Thoracic aorta (tissue), 2 donors: Measurements from ENCODE around the gene OR8B3. TPM values are rescaled to one million over a fixed set of nuclear protein-coding genes. Genes with fewer than 3 reads are reported as not detected.
A peak's percentile ranks its signal among the peaks of the same experiment; 100 is the strongest.
"Not testable (repeated sequence)": the region's sequence is repeated elsewhere in the genome, so short reads cannot be mapped to it uniquely, and the experiment has no call there.

Experiments
- ATAC-seq: fragments of 150-250 bp; one replicate; pipeline ENCODE4 v1.8.0; 2017; ENCODE audit warnings: low read depth; ENCODE audit not compliant: insufficient number of reproducible peaks, low FRiP score
- DNase-seq: peaks from one replicate; pipeline ENCODE4 v3.0.0-alpha.2; 2020; ENCODE audit warnings: low spot score
- H3K27ac ChIP-seq, 2 donors: fragments of 200-600 bp; sonication (generic); 1 replicate in 1 of 2; 2 replicates in 1 of 2; pipeline ENCODE4 v1.5.1; 2016; ENCODE audit warnings: mild to moderate bottlenecking in 2 of 2, moderate library complexity in 2 of 2
- H3K27me3 ChIP-seq: fragments of 200-600 bp; sonication (generic); replicated peaks from 2 replicates; pipeline ENCODE4 v1.6.0; 2016; ENCODE audit warnings: mild to moderate bottlenecking; ENCODE audit not compliant: insufficient read depth
- H3K36me3 ChIP-seq: fragments of 200-600 bp; sonication (generic); one replicate; pipeline ENCODE4 v1.5.1; 2016
- H3K4me1 ChIP-seq, 2 donors: fragments of 200-600 bp; sonication (generic); 1 replicate in 1 of 2; 2 replicates in 1 of 2; pipeline versions ENCODE4 v1.5.1 to v1.6.0; 2016; ENCODE audit warnings: low read depth in 2 of 2, mild to moderate bottlenecking in 1 of 2; ENCODE audit not compliant: control insufficient read depth in 1 of 2
- H3K4me3 ChIP-seq: fragments of 200-600 bp; sonication (generic); 2 replicates; pipeline ENCODE4 v1.5.1; 2016; ENCODE audit warnings: mild to moderate bottlenecking
- H3K9me3 ChIP-seq: fragments of 200-600 bp; sonication (generic); 2 replicates; pipeline ENCODE4 v1.5.1; 2016
- CTCF ChIP-seq: fragments of 200-600 bp; sonication (generic); IDR thresholded peaks from one replicate; pipeline ENCODE4 v1.5.1; 2019; ENCODE audit warnings: antibody characterized with exemption
- total RNA-seq, 2 donors: library from RNA; depleted of rRNA; stranded (reverse); fragments of >200 nt; gene quantifications; one replicate each; pipeline versions ENCODE4 v1.1.0 to v1.2.3, GENCODE V29; 2016

OR8B3 gene
- total RNA-seq, 2 donors from 2014 or later: not detected

- no peak for ATAC-seq
- H3K4me3 ChIP-seq: no peak within 1 kb of the TSS
- no peak for DNase-seq
- no peaks in the 10 kb centered on the region for H3K36me3 ChIP-seq
- H3K4me1 ChIP-seq: no peaks in the 10 kb centered on the region
- H3K27ac ChIP-seq: no peak within 1 kb of the TSS
- no peaks in the 10 kb centered on the region for H3K9me3 ChIP-seq
- no peaks in the 10 kb centered on the region for H3K27me3 ChIP-seq
- TF ChIP-seq CTCF: no peak
These were observed 25.6 kb upstream of the OR8B3 start, which contains the start of gene OR8B4 for GRCh38 chr11:124424384-124424921. TSS of gene OR8B4 (minus strand) at chr11:124424871. CDS start at chr11:124424871, 0 bp downstream.

- Histone ChIP-seq H3K4me3 (no peak overlapping the region), H3K27me3 (no peaks in the 10 kb centered on the region), H3K36me3 (no peaks in the 10 kb centered on the region), H3K4me1 (no peaks in the 10 kb centered on the region), H3K9me3 (no peaks in the 10 kb centered on the region), H3K27ac (no peak overlapping the region)
- TF ChIP-seq CTCF: no peak
- ATAC-seq (no peak), DNase-seq (no peak)
These were observed 22.2 kb upstream of the OR8B3 start for GRCh38 chr11:124421043-124421442.

- Histone ChIP-seq H3K4me3 (no peak overlapping the region), H3K9me3 (no peaks in the 10 kb centered on the region), H3K4me1 (no peaks in the 10 kb centered on the region), H3K27me3 (no peaks in the 10 kb centered on the region), H3K27ac (no peak overlapping the region), H3K36me3 (no peaks in the 10 kb centered on the region)
- peak; percentile 52 for TF ChIP-seq CTCF
- DNase-seq (no peak), ATAC-seq (no peak)
These were observed 16.6 kb upstream of the OR8B3 start for GRCh38 chr11:124415356-124415923.

- no peak overlapping the region for H3K4me3 ChIP-seq
- DNase-seq: no peak
- no peaks in the 10 kb centered on the region for H3K36me3 ChIP-seq
- H3K9me3 ChIP-seq: no peaks in the 10 kb centered on the region
- H3K4me1 ChIP-seq: no peaks in the 10 kb centered on the region
- no peak overlapping the region for H3K27ac ChIP-seq
- TF ChIP-seq CTCF: no peak
- no peak for ATAC-seq
- H3K27me3 ChIP-seq: no peaks in the 10 kb centered on the region
These were observed 11.1 kb upstream of the OR8B3 start for GRCh38 chr11:124409906-124410305.

GRCh38 chr11:124405581-124405980, 6.8 kb upstream of the OR8B3 start:
- DNase-seq (no peak), ATAC-seq (no peak)
- Histone ChIP-seq H3K9me3 (no peaks in the 10 kb centered on the region), H3K27me3 (no peaks in the 10 kb centered on the region), H3K36me3 (no peaks in the 10 kb centered on the region), H3K4me1 (no peaks in the 10 kb centered on the region), H3K27ac (no peak overlapping the region), H3K4me3 (no peak overlapping the region)
- no peak for TF ChIP-seq CTCF

GRCh38 chr11:124403186-124403585, 4.4 kb upstream of the OR8B3 start:
- H3K4me3 ChIP-seq, DNase-seq, H3K36me3 ChIP-seq, H3K4me1 ChIP-seq, H3K27ac ChIP-seq, H3K9me3 ChIP-seq, ATAC-seq, H3K27me3 ChIP-seq: not testable (repeated sequence)
